ENCODE results near the gene ARMH3.
"Not testable (repeated sequence)": the region's sequence is repeated elsewhere in the genome, so short reads cannot be mapped to it uniquely, and the experiment has no call there.

ARMH3 gene, protein sequence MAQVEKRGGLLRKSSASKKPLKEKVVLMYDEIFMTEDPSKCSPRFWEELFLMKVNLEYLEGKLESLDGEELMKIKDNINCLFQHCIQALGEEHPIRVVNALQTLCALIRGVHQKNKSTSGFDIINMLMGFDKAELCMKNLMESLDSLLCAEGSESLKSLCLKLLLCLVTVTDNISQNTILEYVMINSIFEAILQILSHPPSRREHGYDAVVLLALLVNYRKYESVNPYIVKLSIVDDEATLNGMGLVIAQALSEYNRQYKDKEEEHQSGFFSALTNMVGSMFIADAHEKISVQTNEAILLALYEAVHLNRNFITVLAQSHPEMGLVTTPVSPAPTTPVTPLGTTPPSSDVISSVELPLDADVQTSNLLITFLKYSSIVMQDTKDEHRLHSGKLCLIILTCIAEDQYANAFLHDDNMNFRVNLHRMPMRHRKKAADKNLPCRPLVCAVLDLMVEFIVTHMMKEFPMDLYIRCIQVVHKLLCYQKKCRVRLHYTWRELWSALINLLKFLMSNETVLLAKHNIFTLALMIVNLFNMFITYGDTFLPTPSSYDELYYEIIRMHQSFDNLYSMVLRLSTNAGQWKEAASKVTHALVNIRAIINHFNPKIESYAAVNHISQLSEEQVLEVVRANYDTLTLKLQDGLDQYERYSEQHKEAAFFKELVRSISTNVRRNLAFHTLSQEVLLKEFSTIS

DNA sequence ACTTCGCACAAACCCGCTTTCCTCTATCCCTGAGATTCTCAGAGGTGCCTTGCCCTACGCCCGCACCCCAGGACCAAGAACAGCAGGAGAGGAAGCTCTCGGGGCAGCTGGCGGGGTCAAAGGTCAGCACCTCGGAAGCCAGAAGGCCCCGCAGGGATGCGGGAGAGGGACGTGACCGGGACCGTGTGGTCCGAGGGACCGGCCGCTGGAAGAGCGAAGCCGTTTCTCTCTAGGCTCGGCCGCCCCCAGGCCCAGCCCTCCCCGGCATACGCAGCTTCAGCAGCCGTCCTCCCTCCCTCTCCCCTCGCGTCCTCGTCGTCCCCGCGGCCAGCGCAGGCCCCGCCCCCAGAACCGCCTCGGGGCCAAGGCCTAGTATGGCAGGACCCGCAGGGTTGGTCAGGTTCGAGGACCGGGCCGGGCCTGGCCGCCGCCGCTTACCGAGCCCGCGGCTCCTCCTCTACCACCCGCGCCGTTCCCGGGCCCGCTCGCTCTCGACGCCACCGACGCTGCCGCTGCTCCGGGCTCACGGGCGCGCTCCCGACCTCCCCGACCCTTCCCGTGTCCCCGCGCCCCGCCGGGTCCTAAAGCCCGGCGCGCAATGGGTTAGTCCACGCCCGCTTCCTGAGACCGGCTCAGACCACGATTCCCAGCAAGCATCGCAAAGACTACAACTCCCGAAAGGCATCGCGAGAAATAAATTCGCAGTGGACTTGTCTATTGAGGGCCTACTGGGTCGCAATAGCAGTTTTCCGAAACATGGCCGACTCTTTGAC lies at the start of gene ARMH3:
ARMH3 (minus strand) TSS at position 527 of the 773 bp plus-strand sequence. CDS start 16,059 bp downstream, outside the sequence.
- peak; percentile 99 for DNase-seq (ENCODE audit: low spot score)

DNA sequence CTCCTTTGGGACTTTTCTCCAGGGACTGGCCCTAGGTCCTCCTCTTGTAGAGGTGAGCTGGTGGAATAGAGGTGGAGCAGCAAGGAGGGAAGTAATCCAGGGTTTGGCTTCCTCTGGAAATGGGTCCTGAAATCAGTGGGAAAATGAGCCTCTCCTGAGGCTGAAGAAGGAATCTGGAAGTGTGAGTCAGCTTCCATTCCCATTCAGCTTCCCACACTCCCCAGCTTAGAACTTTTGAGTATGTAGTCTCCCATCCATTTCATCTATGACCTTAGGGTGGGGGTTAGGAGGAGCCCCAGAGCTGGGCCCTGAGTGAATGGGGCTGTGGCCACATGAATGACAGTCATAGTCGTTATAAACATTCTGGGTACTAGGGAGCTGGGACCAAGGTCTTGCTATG lies 46.4 kb upstream of the ARMH3 start:
- no peak for DNase-seq (ENCODE audit: low spot score)

DNA sequence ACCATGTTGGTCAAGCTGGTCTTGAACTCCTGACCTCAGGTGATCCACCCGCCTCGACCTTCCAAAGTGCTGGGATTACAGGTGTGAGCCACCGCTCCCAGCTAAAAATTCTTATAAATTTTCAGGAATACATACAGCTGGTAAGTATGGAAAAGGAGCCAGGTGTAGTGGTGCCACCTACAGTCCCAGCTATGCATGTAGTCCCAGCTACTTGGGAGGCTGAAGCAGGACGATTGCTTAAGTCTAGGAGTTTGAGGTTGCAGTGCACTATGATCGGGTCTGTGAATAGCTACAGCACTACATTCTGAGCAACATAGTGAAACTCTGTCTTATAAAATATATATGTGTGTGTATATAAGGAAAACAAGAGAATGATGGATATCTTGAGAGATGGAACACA lies 45.2 kb upstream of the ARMH3 start:
- peak; percentile 43 for DNase-seq (ENCODE audit: low spot score)

DNA sequence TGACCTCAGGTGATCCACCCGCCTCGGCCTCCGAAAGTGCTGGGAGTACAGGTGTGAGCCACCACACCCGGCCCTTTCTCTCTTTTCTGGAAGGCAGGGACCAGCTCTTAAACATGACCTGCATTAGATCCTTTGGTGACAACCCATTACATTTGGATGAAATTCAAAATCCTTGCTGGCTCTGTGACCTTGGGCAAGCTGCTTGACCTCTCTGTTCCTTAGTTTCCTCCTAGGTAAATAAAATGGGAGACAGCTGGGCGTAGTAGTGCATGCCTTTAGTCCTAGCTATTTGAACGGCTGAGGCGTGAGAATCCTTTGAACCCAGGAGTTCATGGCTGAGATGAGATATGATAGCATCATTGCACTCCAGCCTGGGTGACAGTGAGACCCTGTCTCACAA lies 40.5 kb upstream of the ARMH3 start:
- DNase-seq (ENCODE audit: low spot score): no peak

DNA sequence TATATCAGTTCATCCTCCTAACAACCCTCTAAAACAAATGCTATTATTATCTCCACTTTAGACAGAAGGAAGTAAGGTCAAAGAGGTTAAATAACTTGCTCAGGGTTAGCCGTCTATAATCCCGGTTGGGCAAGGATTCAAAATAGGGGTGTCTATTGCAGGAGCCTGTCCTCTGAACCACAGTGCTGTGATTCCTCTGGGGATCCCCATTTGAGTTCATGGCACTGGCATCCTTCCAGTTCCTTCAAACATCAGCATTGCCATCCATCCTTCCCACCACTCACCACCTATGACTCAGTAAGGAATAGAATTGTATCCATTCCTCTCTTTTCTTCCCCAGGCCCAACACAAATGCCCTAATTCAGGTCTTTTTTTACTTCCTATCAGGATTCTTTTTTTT lies 34.8 kb upstream of the ARMH3 start:
- no peak for DNase-seq (ENCODE audit: low spot score)

DNA sequence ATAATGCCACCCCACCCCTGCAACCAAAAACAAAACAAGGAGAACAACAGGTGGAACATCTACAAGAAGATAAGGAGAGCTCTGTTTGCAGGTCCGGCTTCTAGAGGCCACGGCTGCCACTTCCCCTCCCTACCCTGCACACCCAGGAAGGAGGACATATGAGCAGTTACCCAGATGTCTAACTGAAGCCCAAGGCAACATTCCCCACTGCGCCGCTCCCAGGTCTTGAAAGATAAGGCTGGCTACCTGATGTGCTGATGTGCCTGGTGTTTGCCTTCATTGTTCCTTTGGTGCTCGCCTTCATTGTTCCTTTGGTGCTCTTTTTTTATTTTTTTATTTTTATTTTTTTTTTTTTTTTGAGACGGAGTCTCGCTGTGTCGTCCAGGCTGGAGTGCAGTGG lies 30.2 kb upstream of the ARMH3 start:
- no peak for DNase-seq (ENCODE audit: low spot score)

DNA sequence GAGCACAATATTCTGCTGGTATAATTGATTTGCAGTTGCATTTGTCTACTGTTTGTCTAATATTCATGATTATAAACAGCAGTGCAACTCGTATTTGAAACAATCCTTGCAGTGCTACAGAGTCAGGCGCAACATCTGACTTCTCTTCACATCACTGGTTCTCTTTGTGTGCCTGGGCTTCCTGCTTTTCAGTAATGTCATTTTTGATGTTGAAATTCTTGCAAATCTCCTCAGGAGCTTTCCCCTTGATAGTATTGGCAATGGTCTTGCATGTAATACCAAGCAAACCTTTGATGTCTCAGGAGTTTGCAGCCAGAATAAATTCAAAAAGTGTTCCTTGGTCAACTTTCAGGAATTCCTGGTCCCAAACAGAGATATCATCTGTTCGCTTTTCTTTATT lies 29.4 kb upstream of the ARMH3 start:
- no peak for DNase-seq (ENCODE audit: low spot score)

DNA sequence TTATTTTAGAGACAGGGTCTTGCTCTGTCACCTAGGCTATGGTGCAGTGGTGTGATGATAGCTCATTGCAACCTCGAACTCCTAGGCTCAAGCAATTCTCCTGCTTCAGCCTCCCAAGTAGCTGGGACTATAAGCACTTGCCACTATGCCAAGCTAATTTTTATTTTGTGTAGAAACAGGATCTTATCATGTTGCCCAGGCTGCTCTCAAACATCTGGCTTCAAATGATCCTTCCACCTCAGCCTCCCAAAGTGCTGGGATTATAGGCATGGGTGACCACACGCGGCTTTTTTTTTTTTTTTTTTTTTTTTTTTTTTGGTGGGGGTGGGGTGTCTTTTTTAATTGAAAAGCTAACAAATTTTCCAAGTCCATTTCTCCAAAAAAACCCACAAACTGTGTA lies 27.6 kb upstream of the ARMH3 start:
- DNase-seq (ENCODE audit: low spot score): no peak

DNA sequence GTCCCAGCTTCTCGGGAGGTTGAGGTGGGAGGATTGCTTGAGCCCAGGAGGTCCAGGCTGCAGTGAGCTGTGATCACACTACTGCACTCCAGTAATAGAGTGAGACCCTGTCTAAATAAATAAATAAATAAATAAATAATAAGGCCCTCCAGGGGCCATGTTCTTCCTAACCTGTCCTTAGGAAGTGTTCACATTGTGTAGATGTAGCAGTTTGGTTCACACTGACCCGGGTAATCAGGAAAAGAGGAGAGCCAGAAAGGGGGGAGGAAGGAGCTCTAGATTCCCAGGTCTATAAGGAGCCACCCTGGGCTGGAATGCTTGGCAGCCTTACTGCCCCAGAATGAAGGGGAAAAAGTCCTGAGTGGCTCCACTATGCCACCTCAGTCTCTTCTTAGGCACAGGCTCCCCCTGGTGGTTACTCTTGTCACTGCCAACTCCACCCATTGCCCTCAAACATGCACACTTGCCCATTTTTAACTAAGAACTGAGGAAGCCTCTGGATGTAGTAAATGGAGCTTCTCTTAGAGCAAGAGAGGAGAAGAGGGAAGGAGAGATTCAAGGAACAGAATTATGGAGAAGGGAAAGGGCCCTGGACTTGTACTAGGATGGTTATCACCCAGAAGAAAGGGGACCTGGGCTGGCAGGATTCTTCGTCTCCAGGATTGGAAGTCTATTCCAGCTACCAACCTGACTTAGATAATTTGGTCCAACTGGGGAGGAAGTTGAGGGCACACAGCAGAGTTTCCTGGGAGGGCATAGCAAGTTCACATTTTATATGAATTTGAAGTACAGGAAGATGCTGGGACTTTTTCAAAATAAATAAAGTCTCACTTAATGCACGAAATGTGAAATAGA lies 16.9 kb upstream of the ARMH3 start:
- peak; percentile 88 for DNase-seq (ENCODE audit: low spot score)

DNA sequence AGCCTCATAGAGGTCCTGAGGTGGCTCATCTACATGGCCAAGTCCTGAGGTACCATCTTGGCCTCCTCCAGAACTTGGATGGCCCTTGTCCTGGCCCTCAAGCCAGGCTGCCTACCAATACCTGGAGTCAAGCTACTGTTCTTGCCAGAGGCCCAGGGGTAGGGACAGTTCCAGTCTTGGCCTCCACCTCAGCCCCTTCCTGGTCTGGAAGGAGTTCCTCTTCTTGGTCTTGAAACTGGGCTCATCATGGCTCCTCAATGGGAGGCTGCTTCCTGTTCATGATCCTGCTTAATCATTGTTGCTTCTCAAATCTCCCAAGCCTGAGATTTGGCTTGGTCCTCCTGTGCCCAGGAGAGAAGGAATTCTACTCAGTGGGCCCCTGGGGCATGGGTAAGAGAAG lies 13.1 kb upstream of the ARMH3 start:
- DNase-seq (ENCODE audit: low spot score): no peak

DNA sequence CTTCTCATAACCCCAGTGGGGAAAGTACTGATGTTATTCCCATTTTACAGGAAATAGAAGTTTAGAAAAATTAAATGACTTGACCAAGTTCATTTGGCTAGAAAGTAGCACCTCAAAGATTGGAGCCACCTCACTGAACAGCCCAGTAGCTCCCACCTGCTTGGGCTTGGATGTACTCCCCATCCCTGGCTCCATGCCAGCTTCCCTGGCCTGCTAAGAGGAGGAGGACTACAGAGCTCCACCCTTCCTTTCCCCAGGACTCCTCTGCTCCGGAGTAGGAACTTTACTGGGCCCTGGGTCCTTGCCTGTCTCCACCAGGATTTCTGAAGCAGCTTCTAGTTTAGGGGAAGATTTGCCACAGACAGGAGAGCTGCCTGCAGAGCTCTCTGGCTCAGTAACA lies 12.2 kb upstream of the ARMH3 start:
- DNase-seq (ENCODE audit: low spot score): peak; percentile 36

DNA sequence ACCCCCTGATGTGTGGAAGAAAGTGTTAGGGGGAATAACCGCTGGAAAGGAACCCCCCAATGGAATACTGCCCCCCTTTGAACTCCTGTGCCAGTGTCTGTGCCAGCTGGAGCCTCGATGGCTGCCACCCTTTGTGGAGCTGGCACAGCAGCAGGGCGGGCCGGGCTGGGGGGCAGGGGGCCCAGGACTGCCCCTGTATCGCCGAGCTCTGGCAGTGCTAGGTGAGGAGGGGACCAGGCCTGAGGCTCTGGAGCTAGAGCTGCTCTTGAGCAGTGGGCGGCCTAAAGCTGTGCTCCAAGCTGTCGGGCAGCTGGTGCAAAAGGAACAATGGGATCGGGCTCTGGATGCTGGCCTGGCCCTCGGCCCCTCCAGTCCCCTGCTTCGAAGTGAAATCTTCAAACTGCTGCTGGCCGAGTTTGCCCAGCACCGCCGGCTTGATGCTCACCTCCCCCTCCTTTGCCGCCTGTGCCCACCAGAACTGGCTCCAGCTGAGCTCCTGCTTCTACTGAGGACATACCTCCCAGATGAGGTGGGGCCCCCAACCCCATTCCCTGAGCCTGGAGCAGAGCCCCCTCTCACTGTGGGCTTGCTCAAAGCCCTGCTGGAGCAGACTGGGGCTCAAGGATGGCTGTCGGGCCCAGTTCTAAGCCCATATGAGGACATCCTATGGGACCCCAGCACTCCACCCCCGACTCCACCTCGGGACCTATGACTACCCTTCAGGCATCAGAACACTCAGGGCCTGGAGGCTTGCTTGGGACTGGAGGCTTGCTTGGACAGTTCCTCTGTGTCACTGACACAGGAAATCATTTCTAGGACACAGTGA lies 11.3 kb upstream of the ARMH3 start:
- no peak for DNase-seq (ENCODE audit: low spot score)

DNA sequence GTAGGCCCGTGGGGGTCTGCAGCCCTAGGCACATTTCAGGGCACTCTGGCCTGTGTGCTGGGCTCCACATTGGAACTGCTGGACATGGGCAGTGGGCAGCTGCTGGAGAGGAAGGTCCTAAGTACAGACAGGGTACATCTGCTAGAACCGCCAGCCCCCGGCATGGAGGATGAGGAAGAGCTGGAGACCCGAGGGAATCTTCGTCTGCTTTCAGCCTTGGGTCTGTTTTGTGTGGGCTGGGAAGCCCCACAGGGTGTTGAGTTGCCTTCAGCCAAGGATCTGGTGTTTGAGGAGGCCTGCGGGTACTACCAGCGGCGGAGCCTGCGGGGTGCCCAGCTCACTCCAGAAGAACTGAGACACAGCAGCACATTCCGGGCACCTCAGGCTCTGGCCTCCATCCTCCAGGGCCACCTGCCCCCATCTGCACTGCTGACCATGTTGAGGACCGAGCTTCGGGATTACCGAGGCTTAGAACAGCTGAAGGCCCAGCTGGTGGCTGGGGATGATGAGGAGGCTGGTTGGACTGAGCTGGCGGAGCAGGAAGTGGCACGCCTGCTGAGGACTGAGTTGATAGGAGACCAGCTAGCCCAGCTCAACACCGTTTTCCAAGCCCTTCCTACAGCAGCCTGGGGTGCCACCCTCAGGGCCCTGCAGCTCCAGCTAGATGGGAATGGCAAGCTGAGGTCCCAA lies 10.6 kb upstream of the ARMH3 start:
- DNase-seq (ENCODE audit: low spot score): peak; percentile 20

DNA sequence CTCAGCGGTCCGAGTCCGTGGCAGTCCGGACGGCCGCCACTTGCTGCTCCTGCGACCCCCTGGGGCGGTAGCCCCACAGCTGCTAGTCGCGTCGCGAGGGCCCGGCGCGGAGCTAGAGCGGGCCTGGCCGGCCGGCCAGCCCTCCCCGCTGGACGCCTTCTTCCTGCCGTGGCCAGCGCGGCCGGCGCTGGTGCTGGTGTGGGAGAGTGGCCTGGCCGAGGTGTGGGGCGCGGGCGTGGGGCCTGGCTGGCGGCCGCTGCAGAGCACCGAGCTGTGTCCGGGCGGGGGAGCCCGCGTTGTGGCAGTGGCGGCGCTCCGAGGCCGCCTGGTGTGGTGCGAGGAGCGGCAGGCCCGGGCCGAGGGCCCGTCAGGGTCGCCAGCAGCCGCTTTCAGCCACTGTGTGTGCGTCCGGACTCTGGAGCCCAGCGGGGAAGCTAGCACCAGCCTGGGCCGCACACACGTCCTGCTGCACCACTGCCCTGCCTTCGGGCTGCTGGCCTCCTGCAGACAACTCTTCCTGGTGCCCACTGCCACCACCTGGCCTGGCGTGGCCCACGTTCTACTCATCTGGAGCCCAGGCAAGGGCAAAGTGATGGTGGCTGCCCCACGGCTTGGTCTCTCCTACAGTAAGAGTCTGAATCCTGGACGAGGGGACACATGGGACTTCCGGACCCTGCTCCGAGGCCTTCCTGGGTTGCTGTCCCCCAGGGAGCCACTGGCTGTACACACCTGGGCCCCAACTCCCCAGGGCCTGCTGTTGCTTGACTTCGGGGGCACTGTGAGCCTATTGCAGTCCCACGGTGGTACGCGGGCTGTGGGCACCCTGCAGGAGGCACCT lies 9.8 kb upstream of the ARMH3 start:
- DNase-seq (ENCODE audit: low spot score): peak; percentile 13

DNA sequence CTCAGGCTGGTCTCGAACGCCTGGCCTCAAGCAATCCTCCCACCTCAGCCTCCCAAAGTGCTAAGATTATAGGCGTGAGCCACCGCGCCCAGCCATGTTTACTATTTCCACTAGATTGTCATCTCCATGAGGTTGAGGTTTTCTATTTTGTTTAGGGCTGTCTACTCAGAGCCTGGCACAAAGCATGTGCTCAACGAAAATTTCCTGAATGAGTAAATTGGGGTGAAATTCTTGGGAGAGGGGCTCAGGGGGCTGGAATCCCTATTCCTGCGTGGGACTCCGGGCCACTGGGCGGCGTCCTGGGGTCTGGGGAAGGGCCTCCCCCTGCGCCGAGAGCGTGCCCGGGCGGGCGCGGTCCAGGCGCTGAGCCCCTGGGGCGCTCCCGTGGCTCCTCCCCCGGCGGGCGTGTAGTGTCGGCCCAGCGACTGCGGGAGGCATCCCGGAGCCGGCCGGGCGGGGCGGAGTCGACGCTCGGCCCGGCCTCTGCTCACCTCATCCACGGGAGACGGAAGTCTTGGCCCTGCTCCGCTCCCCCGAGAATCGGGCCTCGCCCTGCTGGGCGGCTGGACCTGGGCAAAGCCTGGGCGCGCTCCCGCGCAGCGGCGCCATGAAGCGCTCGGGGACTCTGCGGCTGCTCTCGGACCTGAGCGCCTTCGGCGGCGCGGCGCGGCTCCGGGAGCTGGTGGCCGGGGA lies 9.0 kb upstream of the ARMH3 start, which contains the start of gene HPS6:
HPS6 (plus strand) TSS at position 482 of the 693 bp plus-strand sequence; CDS start at position 608, 126 bp downstream.
- DNase-seq (ENCODE audit: low spot score): peak; percentile 77

DNA sequence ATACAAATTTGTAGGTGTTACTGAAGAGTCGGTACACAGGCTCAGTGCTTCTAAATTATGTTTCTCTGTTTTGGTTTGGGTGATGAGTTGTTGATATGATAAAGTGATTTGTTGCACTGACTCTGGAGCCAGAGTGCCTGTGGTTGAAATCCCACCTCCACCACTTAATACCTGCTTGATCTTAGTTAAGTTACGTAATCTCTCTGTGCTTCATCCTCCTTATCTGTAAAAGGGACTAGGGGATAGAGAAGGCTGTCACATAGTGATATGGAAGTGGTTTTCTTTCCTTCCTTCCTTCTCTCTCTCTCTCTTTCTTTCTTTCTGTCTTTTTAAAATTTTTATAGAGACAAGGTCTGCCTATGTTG lies 8.5 kb upstream of the ARMH3 start:
- DNase-seq (ENCODE audit: low spot score): no peak

DNA sequence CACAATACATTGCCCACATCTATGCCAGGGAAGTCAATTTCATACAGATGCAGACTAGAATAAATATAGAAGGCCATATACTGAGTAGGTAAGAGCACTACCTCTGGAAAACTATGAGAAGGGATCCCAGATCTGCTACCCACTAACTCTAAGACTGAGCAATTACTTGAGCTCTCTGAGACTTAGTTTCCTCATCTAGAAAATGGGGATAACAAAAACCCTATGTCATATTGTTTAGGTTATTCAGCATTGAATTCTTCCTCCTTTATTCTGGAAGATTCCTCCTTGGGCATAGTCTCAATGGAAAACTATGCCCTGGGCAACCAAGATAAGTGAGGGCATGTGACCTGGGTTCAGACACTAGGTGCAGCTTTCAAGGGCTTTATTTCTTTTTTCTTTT lies 4.0 kb upstream of the ARMH3 start:
- DNase-seq (ENCODE audit: low spot score): no peak

DNA sequence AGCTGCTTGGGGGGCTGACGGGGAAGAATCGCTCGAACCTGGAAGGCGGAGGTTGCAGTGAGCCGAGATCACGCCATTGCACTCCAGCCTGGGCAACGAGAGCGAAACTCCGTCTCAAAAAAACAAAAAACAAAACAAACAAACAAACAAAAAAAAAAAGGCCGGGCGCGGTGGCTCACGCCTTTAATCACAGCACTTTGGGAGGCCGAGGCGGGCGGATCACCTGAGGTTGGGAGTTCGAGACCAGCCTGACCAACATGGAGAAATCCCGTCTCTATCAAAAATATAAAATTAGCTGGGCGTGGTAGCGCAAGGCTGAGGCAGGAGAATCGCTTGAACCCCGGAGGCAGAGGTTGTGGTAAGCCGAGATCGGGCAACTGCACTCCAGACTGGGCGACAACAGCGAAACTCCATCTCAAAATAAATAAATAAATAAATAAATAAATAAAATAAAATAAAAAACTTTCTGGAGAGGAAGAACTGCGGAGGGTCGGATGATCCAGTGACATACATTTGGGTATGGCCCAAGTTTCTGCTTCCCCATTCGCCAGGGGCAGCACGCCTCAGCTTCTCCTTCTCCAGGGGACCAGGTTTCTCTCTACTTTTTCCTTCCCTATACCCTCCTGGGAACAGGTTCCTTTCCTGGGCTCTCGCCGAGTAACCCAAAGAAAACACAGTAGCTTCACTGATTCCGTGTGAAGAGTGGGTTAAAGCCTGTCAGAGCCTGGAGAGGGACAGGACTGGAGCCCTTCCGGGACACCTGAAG lies 909 bp downstream of the ARMH3 start:
- DNase-seq (ENCODE audit: low spot score): not testable (repeated sequence)

All from cerebellar cortex (tissue), 1 donor.